GM12874 (cell line): ENCODE data around the gene MPV17L2.

Experiments
- TF ChIP-seq, protein P1 (sequence below): IDR thresholded peaks from 2 replicates; pipeline ENCODE4 v1.5.1; 2011; ENCODE audit warnings: low read depth, mild to moderate bottlenecking, control low read depth, low read length, moderate library complexity; ENCODE audit not compliant: insufficient read depth

Gene MPV17L2

DNA sequence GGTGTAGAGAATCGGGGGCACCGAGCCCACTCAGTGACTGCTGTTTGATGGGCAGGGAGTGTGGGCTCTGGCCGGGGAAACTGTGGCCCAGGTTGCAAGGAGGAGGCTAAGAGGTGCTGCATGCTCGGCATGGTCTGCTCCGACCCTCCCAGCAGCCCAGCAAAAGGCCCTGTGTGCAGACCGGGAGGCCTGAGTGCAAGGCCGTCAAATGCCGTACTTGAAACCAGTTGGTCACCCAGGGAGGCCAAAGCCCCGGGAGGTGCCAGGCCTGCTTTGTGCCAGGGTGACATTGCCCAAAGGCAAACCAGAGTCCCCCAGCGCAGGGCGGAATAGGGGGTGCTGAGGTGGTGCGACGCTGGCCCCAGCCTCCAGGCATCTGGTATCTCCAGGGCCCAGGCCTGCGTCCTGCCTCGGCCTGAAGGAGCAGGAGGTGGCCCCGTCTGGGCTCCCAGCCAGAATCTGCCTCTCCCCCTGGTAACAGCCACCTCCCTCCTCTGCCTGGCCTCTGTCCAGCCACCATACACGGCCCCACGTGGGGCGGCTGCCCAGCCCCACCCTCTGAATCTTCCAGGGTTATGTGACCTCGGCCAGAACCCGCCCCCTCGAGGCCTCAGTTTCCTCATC, 36.1 kb upstream of the MPV17L2 start:
- TF ChIP-seq, protein P1, sequence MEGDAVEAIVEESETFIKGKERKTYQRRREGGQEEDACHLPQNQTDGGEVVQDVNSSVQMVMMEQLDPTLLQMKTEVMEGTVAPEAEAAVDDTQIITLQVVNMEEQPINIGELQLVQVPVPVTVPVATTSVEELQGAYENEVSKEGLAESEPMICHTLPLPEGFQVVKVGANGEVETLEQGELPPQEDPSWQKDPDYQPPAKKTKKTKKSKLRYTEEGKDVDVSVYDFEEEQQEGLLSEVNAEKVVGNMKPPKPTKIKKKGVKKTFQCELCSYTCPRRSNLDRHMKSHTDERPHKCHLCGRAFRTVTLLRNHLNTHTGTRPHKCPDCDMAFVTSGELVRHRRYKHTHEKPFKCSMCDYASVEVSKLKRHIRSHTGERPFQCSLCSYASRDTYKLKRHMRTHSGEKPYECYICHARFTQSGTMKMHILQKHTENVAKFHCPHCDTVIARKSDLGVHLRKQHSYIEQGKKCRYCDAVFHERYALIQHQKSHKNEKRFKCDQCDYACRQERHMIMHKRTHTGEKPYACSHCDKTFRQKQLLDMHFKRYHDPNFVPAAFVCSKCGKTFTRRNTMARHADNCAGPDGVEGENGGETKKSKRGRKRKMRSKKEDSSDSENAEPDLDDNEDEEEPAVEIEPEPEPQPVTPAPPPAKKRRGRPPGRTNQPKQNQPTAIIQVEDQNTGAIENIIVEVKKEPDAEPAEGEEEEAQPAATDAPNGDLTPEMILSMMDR = no peak

- TF ChIP-seq, protein P1 = no peak
These were observed 35.5 kb upstream of the MPV17L2 start for GRCh38 chr19:18157465-18158063.

- TF ChIP-seq, protein P1 = no peak
These were observed 34.6 kb upstream of the MPV17L2 start for GRCh38 chr19:18158467-18158866.

GRCh38 chr19:18159810-18160209, 33.2 kb upstream of the MPV17L2 start:
- TF ChIP-seq, protein P1 = no peak

DNA sequence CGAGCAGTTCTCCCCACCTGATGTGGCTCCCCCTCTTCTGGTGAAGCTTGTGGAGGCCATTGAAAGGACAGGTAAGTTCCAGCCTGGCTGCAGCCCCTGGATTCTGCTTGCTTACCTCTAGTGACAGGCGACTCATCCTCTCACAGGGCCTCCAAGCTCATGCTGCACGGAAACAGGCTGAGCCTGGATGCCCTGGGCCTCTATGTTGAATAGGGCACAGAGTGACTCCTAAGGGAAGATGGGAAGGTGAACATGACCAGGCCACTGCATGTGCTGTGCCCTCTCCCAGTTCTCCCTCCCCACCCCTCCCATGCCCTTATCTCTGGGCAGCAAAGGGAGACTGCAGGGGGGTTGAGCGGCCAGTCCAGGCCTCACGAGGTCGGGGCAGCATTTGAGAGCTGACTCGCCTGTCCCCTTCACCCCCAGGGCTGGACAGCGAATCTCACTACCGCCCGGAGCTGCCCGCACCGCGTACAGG, 32.5 kb upstream of the MPV17L2 start:
- TF ChIP-seq, protein P1 = no peak

- TF ChIP-seq, protein P1 = peak; percentile 69
These were observed 31.9 kb upstream of the MPV17L2 start for GRCh38 chr19:18160971-18161635.

- TF ChIP-seq, protein P1 = no peak
These were observed 31.4 kb upstream of the MPV17L2 start for GRCh38 chr19:18161636-18162002.
